ENCODE measurements around the gene ZNF169. TPM values are rescaled to one million over a fixed set of nuclear protein-coding genes. Genes with fewer than 3 reads are reported as not detected.
"Not testable (repeated sequence)": the region's sequence is repeated elsewhere in the genome, so short reads cannot be mapped to it uniquely, and the experiment has no call there.

The ZNF169 gene
- polyA plus RNA-seq, 4 donors = 0.81 to 8.0 (median 2.6) TPM

DNA sequence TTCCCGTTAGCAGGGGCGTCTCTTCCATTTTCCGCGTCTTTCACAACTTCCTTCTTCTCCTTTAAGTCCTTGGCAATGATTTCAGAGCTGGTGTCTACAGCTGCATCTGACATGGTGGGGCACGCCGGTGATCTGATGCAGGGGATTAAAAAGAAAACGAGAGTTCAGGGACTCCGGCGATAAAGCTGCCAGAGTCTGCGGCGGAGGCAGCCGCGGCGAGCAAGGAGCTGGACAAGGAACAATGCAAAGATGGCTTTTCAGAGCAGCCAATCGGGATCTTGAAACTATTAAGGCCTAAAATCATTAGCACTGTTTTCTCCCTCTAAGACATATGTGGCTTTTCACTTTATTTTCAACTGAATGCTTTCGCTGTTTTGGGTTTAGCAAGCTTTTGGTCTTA is 88.4 kb downstream of the ZNF169 start:
- H3K4me1 ChIP-seq (ENCODE audit: control insufficient read depth in 3 of 3, insufficient read depth in 2 of 3, low read depth in 1 of 3, low read length in 2 of 3); H3K27ac ChIP-seq (ENCODE audit: low read depth in 1 of 3, low read length in 2 of 3); H3K27me3 ChIP-seq (ENCODE audit: control insufficient read depth in 3 of 3, insufficient read depth in 3 of 3, low read length in 3 of 3); DNase-seq; FAIRE-seq; H3K4me3 ChIP-seq (ENCODE audit: low read depth in 1 of 3, low read length in 3 of 3); H3K9me3 ChIP-seq (ENCODE audit: control insufficient read depth in 2 of 2, insufficient read depth in 1 of 2, low read depth in 1 of 2, low read length in 1 of 2); H3K36me3 ChIP-seq (ENCODE audit: control insufficient read depth in 3 of 3, insufficient read depth in 2 of 3, low read depth in 1 of 3, low read length in 3 of 3): not testable (repeated sequence)
- 92 to 96% (median 94%) methylated on average over 15 to 16 of the region's 16 CpGs for WGBS, 3 donors

DNA sequence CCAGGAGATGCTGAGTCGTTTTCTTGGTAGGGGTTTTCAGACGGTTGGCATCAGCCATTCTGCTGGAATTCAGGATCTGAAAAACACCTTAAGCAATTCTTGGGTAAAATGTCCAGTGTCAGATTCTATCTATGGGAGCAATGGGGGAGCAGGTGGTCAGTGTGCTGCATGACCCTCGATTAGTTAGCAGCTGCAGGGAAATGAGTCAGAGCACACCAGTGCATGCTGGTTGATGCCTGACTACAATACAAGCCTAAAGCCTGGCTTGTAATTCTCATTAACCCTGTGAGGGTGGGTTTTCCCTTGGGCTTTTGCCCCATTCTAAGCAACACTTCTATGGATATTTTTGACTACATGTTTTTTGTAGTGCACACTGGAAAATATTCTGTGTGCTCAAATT is 89.7 kb downstream of the ZNF169 start:
- H3K27me3 ChIP-seq (ENCODE audit: control insufficient read depth in 3 of 3, insufficient read depth in 3 of 3, low read length in 3 of 3); H3K4me3 ChIP-seq (ENCODE audit: low read depth in 1 of 3, low read length in 3 of 3); DNase-seq; H3K4me1 ChIP-seq (ENCODE audit: control insufficient read depth in 3 of 3, insufficient read depth in 2 of 3, low read depth in 1 of 3, low read length in 2 of 3); FAIRE-seq; H3K36me3 ChIP-seq (ENCODE audit: control insufficient read depth in 3 of 3, insufficient read depth in 2 of 3, low read depth in 1 of 3, low read length in 3 of 3); H3K9me3 ChIP-seq (ENCODE audit: control insufficient read depth in 2 of 2, insufficient read depth in 1 of 2, low read depth in 1 of 2, low read length in 1 of 2); H3K27ac ChIP-seq (ENCODE audit: low read depth in 1 of 3, low read length in 2 of 3): not testable (repeated sequence)
- no CpG with 5 or more reads among the region's 3 CpGs for WGBS, 3 donors

Other genes starting within 250 kb of the ZNF169 start
- gene PTPDC1, start 174.8 kb upstream of the ZNF169 start, polyA plus RNA-seq = 1 to 10 TPM; 1.4 to 6.7 (median 1.9) TPM
- not detected for gene NUTM2F, start 69.3 kb downstream of the ZNF169 start, polyA plus RNA-seq

Data from small intestine (tissue), 7 donors.